HG03060 (cell line): Measurements from ENCODE around the gene STAC2.

Experiments used
- ATAC-seq: cut with Tn5 transposase; IDR thresholded peaks from one replicate; pipeline ENCODE4 v1.9.1; 2021; ENCODE audit warnings: low read depth, moderate number of reproducible peaks; ENCODE audit not compliant: unreplicated experiment

The STAC2 gene

GRCh38 chr17:39212841-39213480 lies 12.8 kb downstream of the STAC2 start:
- no peak for ATAC-seq

GRCh38 chr17:39212195-39212810 lies 13.4 kb downstream of the STAC2 start:
- no peak for ATAC-seq

- no peak for ATAC-seq
Observed at GRCh38 chr17:39210093-39210434, 15.7 kb downstream of the STAC2 start.

- no peak for ATAC-seq
Observed at GRCh38 chr17:39209317-39210092, 16.2 kb downstream of the STAC2 start.

GRCh38 chr17:39208893-39209292 lies 16.9 kb downstream of the STAC2 start:
- ATAC-seq: no peak

- no peak for ATAC-seq
Observed at GRCh38 chr17:39208136-39208535, 17.6 kb downstream of the STAC2 start.

- ATAC-seq: no peak
Observed at GRCh38 chr17:39205112-39205526, 20.6 kb downstream of the STAC2 start.

- ATAC-seq: no peak
Observed at GRCh38 chr17:39204245-39204644, 21.5 kb downstream of the STAC2 start.

- no peak for ATAC-seq
Observed at GRCh38 chr17:39200957-39201510, 24.7 kb downstream of the STAC2 start.

- peak; percentile 70 for ATAC-seq
Observed at GRCh38 chr17:39200070-39200879, 25.5 kb downstream of the STAC2 start, which contains the start of gene RPL19. Gene RPL19 (plus strand): TSS chr17:39200283. CDS start chr17:39200345, 62 bp downstream.

GRCh38 chr17:39199820-39200069 lies 26.0 kb downstream of the STAC2 start:
- no peak for ATAC-seq

- ATAC-seq: no peak
Observed at GRCh38 chr17:39198186-39198566, 27.6 kb downstream of the STAC2 start.

GRCh38 chr17:39197380-39198185 lies 28.2 kb downstream of the STAC2 start, which contains the start of gene CACNB1:
Gene CACNB1 (minus strand): TSS chr17:39197669. CDS start chr17:39197495, 174 bp downstream.
- ATAC-seq: no peak

- ATAC-seq: no peak
Observed at GRCh38 chr17:39196808-39197291, 28.9 kb downstream of the STAC2 start.

- ATAC-seq: no peak
Observed at GRCh38 chr17:39196241-39196807, 29.4 kb downstream of the STAC2 start.

- no peak for ATAC-seq
Observed at GRCh38 chr17:39195568-39196160, 30.1 kb downstream of the STAC2 start.

- ATAC-seq: no peak
Observed at GRCh38 chr17:39194985-39195524, 30.7 kb downstream of the STAC2 start.

- ATAC-seq: no peak
Observed at GRCh38 chr17:39194089-39194984, 31.4 kb downstream of the STAC2 start.
